Right cardiac atrium (tissue), 5 donors: ENCODE data around the gene TMEM145. TPM values are rescaled to one million over a fixed set of nuclear protein-coding genes. Genes with fewer than 3 reads are reported as not detected.

ENCODE experiments used
- ATAC-seq, 2 donors: fragments of 200-7000 bp; cut with Tn5 transposase; one replicate each; pipeline versions ENCODE4 v1.8.0 to v1.9.1; 2020; ENCODE audit warnings: moderate library complexity in 2 of 2, mild to moderate bottlenecking in 1 of 2
- DNase-seq, 3 donors: peaks; one replicate each; pipeline ENCODE4 v3.0.0-alpha.2; 2020
- H3K27ac ChIP-seq: one replicate; pipeline ENCODE4 v1.5.1; 2013; ENCODE audit warnings: mild to moderate bottlenecking, low read length, control low read depth, moderate library complexity
- H3K27me3 ChIP-seq: one replicate; pipeline ENCODE4 v1.6.1; 2013; ENCODE audit not compliant: control insufficient read depth, insufficient read depth
- H3K4me1 ChIP-seq: one replicate; pipeline ENCODE4 v1.6.1; 2013; ENCODE audit warnings: low read length; ENCODE audit not compliant: control insufficient read depth, insufficient read depth
- H3K4me3 ChIP-seq: one replicate; pipeline ENCODE4 v1.5.1; 2013; ENCODE audit warnings: low read length, control low read depth
- H3K9me3 ChIP-seq: one replicate; pipeline ENCODE4 v1.6.1; 2013; ENCODE audit warnings: low read length; ENCODE audit not compliant: control insufficient read depth
- WGBS: extraction: QIAGEN DNeasy Blood & Tissue Kit; methylation state at CpG from one replicate; pipeline ENCODE4 v1.1.7; 2013; 5-methylcytosine and 5-hydroxymethylcytosine counted together
- intact Hi-C, 4 donors: fragments of 100-400 bp; cut with DNase I; formaldehyde crosslinking; loops; one replicate each; pipeline versions ENCODE4 v1.11.0 to v1.14.0; 2022 to 2023
- microRNA-seq, 2 donors: library from miRNA; unstranded; fragments of <30 nt; microRNA quantifications; one replicate each; pipeline ENCODE4 v1.2.0, GENCODE V29; 2020 to 2021
- polyA plus RNA-seq: library from polyadenylated mRNA; stranded (reverse); fragments of 200-250 nt; gene quantifications from one replicate; pipeline ENCODE4 v1.2.3, GENCODE V29; 2013
- total RNA-seq, 4 donors: library from RNA; stranded (reverse); fragmentation: NEBNext Ultra II Directional; extraction: Animal tissue kit (Norgen Biotek cat#: 25700); gene quantifications; one replicate each; pipeline ENCODE4 v1.2.1, GENCODE V29; 2021
- donor health status: healthy with polysubstance abuse.
- donor health status: DM: no; HTN: yes; CAD: no.
- donor health status: DM: no; HTN: no; CAD: no.
- donor health status: DM: no; HTN: yes; CAD: no; lungs with severe emphysema.
- donor health status: DM: yes; HTN: yes; CAD: no.

Gene TMEM145
- total and polyA plus RNA-seq, 5 donors: 0.41 to 1.6 (median 1.0) TPM

GRCh38 chr19:42366673-42367072 is 53.6 kb downstream of the TMEM145 start:
- Histone ChIP-seq H3K27me3 (no peaks in the 10 kb centered on the region), H3K4me1 (no peaks in the 10 kb centered on the region), H3K27ac (peak overlapping the region; percentile 62), H3K9me3 (peaks cover 1% of the 10 kb centered on the region), H3K4me3 (no peak overlapping the region)
- WGBS: 46% methylated on average over 1 of the region's 1 CpG
- ATAC-seq: peak; percentile 4 to 47
- DNase-seq: peak in 1 of 3 donors; percentile 41
- intact Hi-C loops: no loop called here

- no peak for ATAC-seq
- H3K27ac ChIP-seq: no peak overlapping the region
- H3K4me1 ChIP-seq: no peaks in the 10 kb centered on the region
- WGBS: 94% methylated on average over 4 of the region's 4 CpGs
- intact Hi-C loops: no loop called here
- no peak overlapping the region for H3K4me3 ChIP-seq
- H3K9me3 ChIP-seq: peaks cover 1% of the 10 kb centered on the region
- DNase-seq: no peak
- H3K27me3 ChIP-seq: no peaks in the 10 kb centered on the region
Measured at GRCh38 chr19:42367929-42368328, 54.8 kb downstream of the TMEM145 start.

DNA sequence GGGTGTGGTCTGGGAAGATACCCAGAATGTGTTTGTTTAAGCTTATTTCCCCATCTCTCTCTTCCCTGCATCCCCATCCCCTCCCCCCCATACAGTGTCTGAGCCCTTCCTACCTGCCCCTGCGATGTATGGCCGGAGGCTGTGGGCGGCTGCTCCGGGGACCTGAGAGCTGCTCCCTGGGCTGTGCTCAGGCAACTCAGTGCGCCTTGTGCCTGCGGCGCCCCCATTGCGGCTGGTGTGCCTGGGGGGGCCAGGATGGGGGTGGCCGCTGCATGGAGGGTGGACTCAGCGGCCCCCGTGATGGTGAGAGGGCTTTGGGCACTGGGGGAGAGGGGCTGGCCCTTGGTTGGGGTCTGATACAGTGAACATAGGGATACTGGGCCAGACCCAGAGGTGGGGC is 55.3 kb downstream of the TMEM145 start:
- DNase-seq: no peak
- no peak overlapping the region for H3K4me3 ChIP-seq
- H3K27ac ChIP-seq: no peak overlapping the region
- H3K9me3 ChIP-seq: peaks cover 1% of the 10 kb centered on the region
- no peaks in the 10 kb centered on the region for H3K27me3 ChIP-seq
- intact Hi-C loops: no loop called here
- no peak for ATAC-seq
- H3K4me1 ChIP-seq: no peaks in the 10 kb centered on the region
- WGBS: 95% methylated on average over 11 of the region's 11 CpGs

DNA sequence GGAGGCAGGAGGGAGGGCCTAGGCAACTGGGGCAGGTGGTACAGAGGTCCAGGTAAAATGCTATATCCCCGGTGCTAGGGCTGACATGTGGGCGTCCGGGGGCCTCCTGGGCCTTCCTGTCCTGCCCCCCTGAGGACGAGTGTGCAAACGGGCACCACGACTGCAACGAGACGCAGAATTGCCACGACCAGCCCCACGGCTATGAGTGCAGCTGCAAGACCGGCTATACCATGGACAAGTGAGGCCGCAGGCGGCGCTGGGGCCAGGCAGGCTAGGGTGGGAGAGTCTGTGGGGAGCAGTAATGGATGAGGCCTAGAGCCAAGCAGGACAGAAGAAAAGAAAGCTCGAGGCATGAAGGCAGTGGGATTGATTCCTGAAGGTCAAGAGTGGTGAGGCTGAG is 55.7 kb downstream of the TMEM145 start:
- 93% methylated on average over 15 of the region's 15 CpGs for WGBS
- Histone ChIP-seq H3K4me3 (no peak overlapping the region), H3K27ac (no peak overlapping the region), H3K4me1 (no peaks in the 10 kb centered on the region), H3K27me3 (no peaks in the 10 kb centered on the region), H3K9me3 (no peaks in the 10 kb centered on the region)
- ATAC-seq: peak in 1 of 2 donors; percentile 7
- intact Hi-C loops: no loop called here
- no peak for DNase-seq

GRCh38 chr19:42369433-42370067 is 56.4 kb downstream of the TMEM145 start:
- Histone ChIP-seq H3K4me1 (no peaks in the 10 kb centered on the region), H3K9me3 (no peaks in the 10 kb centered on the region), H3K27me3 (no peaks in the 10 kb centered on the region), H3K27ac (no peak overlapping the region), H3K4me3 (no peak overlapping the region)
- ATAC-seq (no peak), DNase-seq (no peak)
- intact Hi-C loops: no loop called here
- 91% methylated on average over 27 of the region's 27 CpGs for WGBS

GRCh38 chr19:42370068-42370520 is 57.0 kb downstream of the TMEM145 start:
- Histone ChIP-seq H3K27ac (no peak overlapping the region), H3K27me3 (no peaks in the 10 kb centered on the region), H3K9me3 (no peaks in the 10 kb centered on the region), H3K4me1 (no peaks in the 10 kb centered on the region), H3K4me3 (no peak overlapping the region)
- WGBS: 78% methylated on average over 9 of the region's 9 CpGs
- DNase-seq (no peak), ATAC-seq (no peak)
- intact Hi-C loops: no loop called here

DNA sequence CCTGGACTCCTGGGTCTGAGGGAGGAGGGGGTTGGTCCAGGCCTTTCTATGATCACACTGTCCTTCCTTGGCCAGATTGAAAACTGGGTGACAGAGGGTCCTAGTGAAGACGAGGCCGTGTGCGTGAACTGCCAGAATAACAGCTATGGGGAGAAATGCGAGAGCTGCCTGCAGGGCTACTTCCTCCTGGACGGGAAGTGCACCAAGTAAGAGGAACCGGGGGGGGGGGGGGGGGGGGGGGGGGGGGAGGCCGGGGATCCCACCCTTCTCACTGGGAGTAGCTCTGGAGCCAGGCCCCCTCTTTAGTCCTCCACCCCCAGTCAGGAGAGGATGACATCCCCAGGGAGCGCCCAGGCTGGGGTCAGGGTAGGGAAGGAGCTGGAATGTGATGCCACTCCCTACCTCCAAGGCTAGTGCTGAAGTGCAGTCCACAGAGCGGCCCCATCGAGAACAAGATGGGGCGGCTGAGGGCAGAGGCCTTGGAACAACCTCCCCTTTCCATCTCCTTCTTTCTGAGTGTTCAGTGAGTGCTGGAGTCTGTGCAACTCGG is 57.6 kb downstream of the TMEM145 start:
- DNase-seq (peak in 1 of 3 donors; percentile 19), ATAC-seq (no peak)
- Histone ChIP-seq H3K27me3 (no peaks in the 10 kb centered on the region), H3K27ac (no peak overlapping the region), H3K4me1 (no peaks in the 10 kb centered on the region), H3K4me3 (no peak overlapping the region), H3K9me3 (no peaks in the 10 kb centered on the region)
- WGBS: 76% methylated on average over 12 of the region's 12 CpGs
- intact Hi-C loops: no loop called here

Small RNA genes within 50 kb of the gene (microRNA-seq; reads per million reads assigned to microRNA genes)
- 0 reads per million in 2 donors for gene MIR8077

Other genes with a start within 250 kb of the TMEM145 start
- 10 to 100 TPM; 12.5 to 18.3 (median 14.6) TPM for gene GRIK5, start 243.1 kb upstream of the TMEM145 start, total RNA-seq
- 8.9 TPM for gene GRIK5, start 243.1 kb upstream of the TMEM145 start, polyA plus RNA-seq
- gene ZNF574, start 237.1 kb upstream of the TMEM145 start, total RNA-seq: 1 to 10 TPM; 8.4 to 9.3 (median 8.5) TPM
- 5.2 TPM for gene ZNF574, start 237.1 kb upstream of the TMEM145 start, polyA plus RNA-seq
- 1 to 10 TPM; 1.4 to 1.6 (median 1.6) TPM for gene POU2F2, start 180.9 kb upstream of the TMEM145 start, total RNA-seq
- gene POU2F2, start 180.9 kb upstream of the TMEM145 start, polyA plus RNA-seq: 0.77 TPM
- 10 to 100 TPM; 14.6 to 19.9 (median 17.8) TPM for gene DEDD2, start 95.6 kb upstream of the TMEM145 start, total RNA-seq
- gene DEDD2, start 95.6 kb upstream of the TMEM145 start, polyA plus RNA-seq: 21.6 TPM
- 1 to 10 TPM; 5.4 to 7.3 (median 6.5) TPM for gene ZNF526, start 93.0 kb upstream of the TMEM145 start, total RNA-seq
- 3.3 TPM for gene ZNF526, start 93.0 kb upstream of the TMEM145 start, polyA plus RNA-seq
- 10 to 100 TPM; 32.0 to 37.3 (median 34.9) TPM for gene GSK3A, start 70.7 kb upstream of the TMEM145 start, total RNA-seq
- 46.5 TPM for gene GSK3A, start 70.7 kb upstream of the TMEM145 start, polyA plus RNA-seq
- 10 to 100 TPM; 33.3 to 58.1 (median 48.1) TPM for gene ERF, start 58.2 kb upstream of the TMEM145 start, total RNA-seq
- 39.1 TPM for gene ERF, start 58.2 kb upstream of the TMEM145 start, polyA plus RNA-seq
- gene CIC, start 44.1 kb upstream of the TMEM145 start, total RNA-seq: 10 to 100 TPM; 36.4 to 42.7 (median 39.6) TPM
- 28.6 TPM for gene CIC, start 44.1 kb upstream of the TMEM145 start, polyA plus RNA-seq
- gene PRR19, start 11.2 kb upstream of the TMEM145 start, total RNA-seq: under 1 TPM in 3 of 4 donors, not detected in 1; 0.20 to 0.32 (median 0.26) TPM
- 0.29 TPM for gene PRR19, start 11.2 kb upstream of the TMEM145 start, polyA plus RNA-seq
- 1 to 10 TPM; 1.6 to 5.9 (median 4.4) TPM for gene PAFAH1B3, start 10.7 kb upstream of the TMEM145 start, total RNA-seq
- 4.3 TPM for gene PAFAH1B3, start 10.7 kb upstream of the TMEM145 start, polyA plus RNA-seq
- 10 to 100 TPM; 28.6 to 36.3 (median 32.4) TPM for gene MEGF8, start 12.3 kb downstream of the TMEM145 start, total RNA-seq
- 28.7 TPM for gene MEGF8, start 12.3 kb downstream of the TMEM145 start, polyA plus RNA-seq
- gene CNFN, start 77.0 kb downstream of the TMEM145 start, total RNA-seq: under 1 TPM in 3 of 4 donors, not detected in 1; 0.50 to 0.91 (median 0.66) TPM
- gene CNFN, start 77.0 kb downstream of the TMEM145 start, polyA plus RNA-seq: 1.9 TPM
- 10 to 100 TPM in 2 of 4 donors, 1 to 10 TPM in 2; 9.4 to 44.9 (median 12.3) TPM for gene LIPE, start 114.1 kb downstream of the TMEM145 start, total RNA-seq
- gene LIPE, start 114.1 kb downstream of the TMEM145 start, polyA plus RNA-seq: 81.6 TPM
- not detected for gene CXCL17, start 129.6 kb downstream of the TMEM145 start, total RNA-seq
- gene CXCL17, start 129.6 kb downstream of the TMEM145 start, polyA plus RNA-seq: not detected
- 1 to 10 TPM; 2.7 to 4.2 (median 3.4) TPM for gene CEACAM1, start 215.2 kb downstream of the TMEM145 start, total RNA-seq
- 2.6 TPM for gene CEACAM1, start 215.2 kb downstream of the TMEM145 start, polyA plus RNA-seq